Right cardiac atrium (tissue), 5 donors: ENCODE measurements around the gene RAB11FIP4. TPM values are rescaled to one million over a fixed set of nuclear protein-coding genes. Genes with fewer than 3 reads are reported as not detected.

Source experiments
- ATAC-seq, 2 donors: fragments of 200-7000 bp; cut with Tn5 transposase; one replicate each; pipeline versions ENCODE4 v1.8.0 to v1.9.1; 2020; ENCODE audit warnings: moderate library complexity in 2 of 2, mild to moderate bottlenecking in 1 of 2
- DNase-seq, 3 donors: peaks; one replicate each; pipeline ENCODE4 v3.0.0-alpha.2; 2020
- H3K27ac ChIP-seq: one replicate; pipeline ENCODE4 v1.5.1; 2013; ENCODE audit warnings: mild to moderate bottlenecking, low read length, control low read depth, moderate library complexity
- H3K27me3 ChIP-seq: one replicate; pipeline ENCODE4 v1.6.1; 2013; ENCODE audit not compliant: control insufficient read depth, insufficient read depth
- H3K4me1 ChIP-seq: one replicate; pipeline ENCODE4 v1.6.1; 2013; ENCODE audit warnings: low read length; ENCODE audit not compliant: control insufficient read depth, insufficient read depth
- H3K4me3 ChIP-seq: one replicate; pipeline ENCODE4 v1.5.1; 2013; ENCODE audit warnings: low read length, control low read depth
- H3K9me3 ChIP-seq: one replicate; pipeline ENCODE4 v1.6.1; 2013; ENCODE audit warnings: low read length; ENCODE audit not compliant: control insufficient read depth
- WGBS: extraction: QIAGEN DNeasy Blood & Tissue Kit; methylation state at CpG from one replicate; pipeline ENCODE4 v1.1.7; 2013; 5-methylcytosine and 5-hydroxymethylcytosine counted together
- intact Hi-C, 4 donors: fragments of 100-400 bp; cut with DNase I; formaldehyde crosslinking; loops; one replicate each; pipeline versions ENCODE4 v1.11.0 to v1.14.0; 2022 to 2023
- polyA plus RNA-seq: library from polyadenylated mRNA; stranded (reverse); fragments of 200-250 nt; gene quantifications from one replicate; pipeline ENCODE4 v1.2.3, GENCODE V29; 2013
- total RNA-seq, 4 donors: library from RNA; stranded (reverse); fragmentation: NEBNext Ultra II Directional; extraction: Animal tissue kit (Norgen Biotek cat#: 25700); gene quantifications; one replicate each; pipeline ENCODE4 v1.2.1, GENCODE V29; 2021
- donor health status: healthy with polysubstance abuse.
- donor health status: DM: no; HTN: yes; CAD: no.
- donor health status: DM: no; HTN: no; CAD: no.
- donor health status: DM: no; HTN: yes; CAD: no; lungs with severe emphysema.
- donor health status: DM: yes; HTN: yes; CAD: no.

The RAB11FIP4 gene
- total and polyA plus RNA-seq, 5 donors, result 2.8 to 12.3 (median 7.7) TPM

DNA sequence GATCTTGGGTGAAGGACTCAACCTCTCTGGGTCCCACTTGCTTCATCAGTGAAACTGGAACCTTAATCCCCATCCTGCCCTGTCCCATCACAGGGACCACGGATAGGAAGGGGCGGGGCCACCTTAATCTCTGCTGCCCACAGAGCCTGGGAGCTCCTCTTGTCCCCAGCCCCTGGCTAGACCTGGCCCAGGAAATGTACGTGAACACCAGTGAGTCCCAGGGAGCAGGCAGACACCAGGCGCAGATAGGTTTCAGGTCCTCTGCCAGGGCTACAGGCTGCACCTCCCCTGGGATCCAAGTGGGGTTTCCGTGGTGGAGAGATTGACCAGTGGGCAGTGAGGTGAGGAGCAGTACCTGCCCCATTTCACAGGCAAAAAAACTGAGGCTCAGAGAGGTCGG, 21.0 kb downstream of the RAB11FIP4 start:
- DNase-seq (no peak), ATAC-seq (no peak)
- H3K4me1 ChIP-seq, result peaks cover 11% of the 10 kb centered on the region
- intact Hi-C loops, result no loop called here
- WGBS, result 69% methylated on average over 6 of the region's 6 CpGs
- H3K4me3 ChIP-seq, result no peak overlapping the region
- no peaks in the 10 kb centered on the region for H3K27me3 ChIP-seq
- no peak overlapping the region for H3K27ac ChIP-seq
- H3K9me3 ChIP-seq, result no peaks in the 10 kb centered on the region

DNA sequence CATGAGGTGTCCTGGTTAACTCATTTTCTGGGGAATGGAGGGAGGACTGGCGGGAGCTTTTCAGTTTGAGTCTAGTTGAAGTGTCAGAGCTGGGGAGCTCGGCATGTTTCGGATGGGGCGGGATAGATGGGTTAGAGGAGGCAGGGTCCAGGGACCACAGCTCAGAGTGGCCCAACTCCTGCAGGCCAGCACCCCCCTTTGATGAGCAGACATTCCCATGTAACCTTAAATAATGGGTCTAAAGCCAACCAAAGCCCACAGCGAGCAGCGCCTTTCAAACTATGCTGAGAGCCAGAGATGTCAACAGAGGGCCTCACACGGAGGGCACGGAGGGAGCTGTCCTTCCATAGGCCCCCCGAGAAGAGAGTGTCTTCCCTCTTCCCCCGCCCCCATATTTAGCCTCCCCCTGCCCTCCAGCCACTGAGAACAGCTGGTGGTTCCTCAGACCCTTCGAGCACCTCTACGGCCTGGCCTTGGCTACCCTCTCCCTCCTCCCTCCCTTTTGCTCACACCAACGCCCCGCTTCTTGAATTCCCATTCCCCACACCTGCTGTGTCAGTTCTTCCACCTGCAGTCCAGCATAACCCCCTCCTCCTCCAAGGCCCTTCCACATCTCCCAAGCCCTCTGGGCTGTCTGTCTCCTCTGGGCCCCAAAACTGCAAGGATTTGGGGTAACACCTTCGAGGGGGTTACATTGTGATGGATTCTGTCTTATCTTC, 21.8 kb downstream of the RAB11FIP4 start:
- DNase-seq (no peak), ATAC-seq (no peak)
- Histone ChIP-seq H3K27ac (no peak overlapping the region), H3K4me1 (peaks cover 11% of the 10 kb centered on the region), H3K4me3 (no peak overlapping the region), H3K27me3 (no peaks in the 10 kb centered on the region), H3K9me3 (no peaks in the 10 kb centered on the region)
- intact Hi-C loops, result no loop called here
- WGBS, result 77% methylated on average over 15 of the region's 15 CpGs

DNA sequence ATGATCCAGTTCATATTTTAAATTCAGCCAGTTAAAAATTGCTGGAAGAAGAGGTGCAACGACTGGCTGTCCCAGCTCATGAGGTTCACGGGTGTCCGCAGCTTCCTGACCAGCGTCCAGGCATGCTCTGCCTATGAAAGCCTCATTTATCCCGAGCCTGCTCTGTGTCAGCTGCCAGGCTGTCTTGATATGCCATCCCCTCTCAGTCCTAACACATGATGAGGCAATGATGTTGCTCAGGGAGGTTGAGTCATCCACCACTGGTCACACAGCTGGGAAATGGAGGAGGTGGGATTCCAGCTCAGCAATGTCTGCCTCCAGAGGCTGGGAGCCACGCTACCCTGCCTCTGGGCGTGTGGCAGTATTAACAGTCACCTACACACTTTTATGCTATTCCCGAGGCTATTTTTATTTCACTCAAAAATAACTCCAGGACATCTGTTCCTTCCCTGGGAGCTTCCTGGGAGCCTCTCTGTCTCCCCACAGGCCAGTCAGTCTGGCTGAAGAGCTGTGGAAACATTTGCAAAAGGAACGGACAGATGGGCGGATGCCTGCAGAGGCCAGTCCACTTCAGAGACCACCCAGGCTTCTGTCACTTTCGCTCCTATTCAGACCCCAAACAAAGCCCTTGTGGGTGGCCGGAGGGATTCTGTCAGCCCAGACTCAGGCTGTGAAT, 22.5 kb downstream of the RAB11FIP4 start:
- no peaks in the 10 kb centered on the region for H3K27me3 ChIP-seq
- no peak overlapping the region for H3K27ac ChIP-seq
- peaks cover 11% of the 10 kb centered on the region for H3K4me1 ChIP-seq
- H3K9me3 ChIP-seq, result no peaks in the 10 kb centered on the region
- WGBS, result 32% methylated on average over 12 of the region's 12 CpGs
- DNase-seq (peak in 1 of 3 donors; percentile 70), ATAC-seq (peak; percentile 36 to 65)
- intact Hi-C loops, result no loop called here
- H3K4me3 ChIP-seq, result no peak overlapping the region

DNA sequence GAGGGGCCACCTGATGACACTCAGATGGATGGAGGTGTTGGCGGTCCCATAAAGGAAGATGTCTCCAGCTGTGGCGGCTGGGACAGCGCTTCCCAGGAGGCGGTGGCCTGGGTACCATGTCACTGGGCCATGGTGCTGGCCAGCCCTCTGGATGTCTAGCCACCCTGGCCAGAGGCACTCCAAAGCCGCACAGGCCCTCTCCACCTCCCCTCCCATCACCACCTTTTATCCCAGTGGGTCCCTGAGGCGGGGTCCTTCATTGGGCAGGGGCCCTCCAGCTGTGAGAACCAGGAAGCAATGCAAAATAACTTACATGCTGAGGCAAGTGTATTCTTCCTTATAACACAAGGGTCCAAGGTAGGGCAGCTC, 23.1 kb downstream of the RAB11FIP4 start:
- Histone ChIP-seq H3K4me3 (no peak overlapping the region), H3K4me1 (peaks cover 11% of the 10 kb centered on the region), H3K9me3 (no peaks in the 10 kb centered on the region), H3K27ac (no peak overlapping the region), H3K27me3 (no peaks in the 10 kb centered on the region)
- ATAC-seq (no peak), DNase-seq (peak in 1 of 3 donors; percentile 46)
- WGBS, result 87% methylated on average over 6 of the region's 6 CpGs
- intact Hi-C loops, result no loop called here

DNA sequence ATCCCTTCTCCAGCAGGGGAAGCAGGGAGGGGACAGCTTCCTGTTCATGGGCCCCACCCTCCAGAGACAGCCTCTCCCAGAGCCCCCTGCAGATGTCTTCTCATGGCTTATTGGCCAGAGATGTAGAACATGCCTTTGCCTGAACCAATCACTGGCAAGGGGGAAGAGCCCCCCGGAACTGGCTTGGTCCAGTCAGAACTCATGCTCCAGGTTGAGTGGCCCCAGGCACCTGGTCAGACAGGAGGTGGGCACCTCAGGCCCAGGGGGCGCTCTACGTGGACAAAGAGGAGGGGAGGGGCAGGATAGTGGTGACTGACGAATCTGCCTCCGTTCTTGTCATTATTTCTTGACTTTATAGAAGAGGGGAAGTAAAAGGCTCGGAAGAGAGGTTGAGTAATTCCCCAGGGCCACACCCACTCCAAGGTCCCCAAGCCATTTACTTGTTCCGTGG, 23.6 kb downstream of the RAB11FIP4 start:
- H3K27me3 ChIP-seq, result no peaks in the 10 kb centered on the region
- H3K27ac ChIP-seq, result no peak overlapping the region
- ATAC-seq (no peak), DNase-seq (peak in 2 of 3 donors; percentile 21 to 58)
- no peaks in the 10 kb centered on the region for H3K9me3 ChIP-seq
- H3K4me1 ChIP-seq, result peaks cover 11% of the 10 kb centered on the region
- 64% methylated on average over 7 of the region's 7 CpGs for WGBS
- intact Hi-C loops, result no loop called here
- no peak overlapping the region for H3K4me3 ChIP-seq

DNA sequence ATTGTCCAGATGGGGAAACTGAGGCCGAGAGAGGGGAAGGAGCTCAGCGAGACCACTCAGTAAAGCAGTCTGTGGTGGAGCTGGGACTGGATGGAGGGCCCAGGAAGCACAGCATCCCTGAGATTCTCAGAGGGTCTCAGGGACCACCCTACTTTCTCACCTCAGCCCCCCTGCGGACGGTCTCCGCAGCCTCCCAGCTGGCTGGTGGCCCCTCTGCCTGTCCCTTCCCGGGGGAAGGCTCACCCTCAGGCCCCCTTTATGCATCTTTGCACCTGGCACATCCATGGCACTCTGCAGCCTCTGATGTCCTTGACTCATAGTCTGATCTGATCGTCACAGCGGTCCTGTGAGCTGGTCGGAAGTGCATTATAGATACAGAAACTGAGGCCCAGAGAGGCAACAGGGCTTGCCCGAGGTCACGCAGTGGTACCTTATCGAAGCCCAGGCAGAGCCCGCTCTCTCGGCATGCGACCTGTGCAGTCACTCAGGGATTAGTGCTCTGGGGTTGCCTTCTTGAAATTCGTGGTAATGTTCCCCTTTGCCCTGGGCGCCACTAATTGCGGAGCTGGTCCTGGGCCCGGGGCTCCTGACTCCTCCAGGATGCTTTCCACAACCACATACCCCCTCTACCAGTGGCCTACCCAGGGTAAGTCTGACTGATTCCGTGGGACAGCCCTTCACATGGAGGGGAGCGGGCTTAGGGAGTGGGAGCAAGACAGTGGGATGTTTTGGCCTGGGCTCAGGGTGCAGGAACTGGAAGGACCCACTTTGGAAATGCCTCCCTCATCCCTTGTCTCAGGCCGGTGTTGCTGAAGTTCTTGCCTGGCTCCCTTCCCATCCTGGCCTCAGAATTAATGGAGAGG, 24.4 kb downstream of the RAB11FIP4 start:
- Histone ChIP-seq H3K4me3 (no peak overlapping the region), H3K27me3 (no peaks in the 10 kb centered on the region), H3K9me3 (no peaks in the 10 kb centered on the region), H3K27ac (no peak overlapping the region), H3K4me1 (peaks cover 11% of the 10 kb centered on the region)
- DNase-seq, result no peak
- intact Hi-C loops, result no loop called here
- no peak for ATAC-seq
- 82% methylated on average over 22 of the region's 22 CpGs for WGBS

DNA sequence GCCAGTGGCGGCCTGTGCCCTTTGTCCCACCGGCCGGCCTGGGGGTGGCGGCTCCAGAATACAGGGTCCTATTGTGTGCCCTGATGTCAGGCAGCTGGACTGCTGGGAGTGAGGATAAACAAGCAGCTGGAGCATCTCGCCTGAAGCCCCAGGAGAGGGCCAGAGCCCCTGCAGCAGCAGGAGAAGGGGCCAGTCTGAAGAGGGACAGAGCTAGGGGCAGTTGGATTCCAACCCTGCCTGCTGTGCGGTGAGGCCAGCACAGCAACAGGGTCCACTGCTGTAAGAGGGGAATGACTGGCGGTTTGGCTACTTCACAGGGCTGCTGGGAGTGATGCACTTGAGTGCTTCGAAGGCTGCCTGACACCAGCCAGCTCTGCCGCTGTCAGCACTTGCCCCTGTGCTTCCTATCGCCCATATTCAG, 25.0 kb downstream of the RAB11FIP4 start:
- ATAC-seq, result peak; percentile 74 to 83
- no peak overlapping the region for H3K4me3 ChIP-seq
- H3K9me3 ChIP-seq, result no peaks in the 10 kb centered on the region
- WGBS, result 38% methylated on average over 10 of the region's 10 CpGs
- intact Hi-C loops, result no loop called here
- no peak overlapping the region for H3K27ac ChIP-seq
- H3K4me1 ChIP-seq, result peaks cover 11% of the 10 kb centered on the region
- no peaks in the 10 kb centered on the region for H3K27me3 ChIP-seq
- peak; percentile 78 to 86 (median 81) for DNase-seq

DNA sequence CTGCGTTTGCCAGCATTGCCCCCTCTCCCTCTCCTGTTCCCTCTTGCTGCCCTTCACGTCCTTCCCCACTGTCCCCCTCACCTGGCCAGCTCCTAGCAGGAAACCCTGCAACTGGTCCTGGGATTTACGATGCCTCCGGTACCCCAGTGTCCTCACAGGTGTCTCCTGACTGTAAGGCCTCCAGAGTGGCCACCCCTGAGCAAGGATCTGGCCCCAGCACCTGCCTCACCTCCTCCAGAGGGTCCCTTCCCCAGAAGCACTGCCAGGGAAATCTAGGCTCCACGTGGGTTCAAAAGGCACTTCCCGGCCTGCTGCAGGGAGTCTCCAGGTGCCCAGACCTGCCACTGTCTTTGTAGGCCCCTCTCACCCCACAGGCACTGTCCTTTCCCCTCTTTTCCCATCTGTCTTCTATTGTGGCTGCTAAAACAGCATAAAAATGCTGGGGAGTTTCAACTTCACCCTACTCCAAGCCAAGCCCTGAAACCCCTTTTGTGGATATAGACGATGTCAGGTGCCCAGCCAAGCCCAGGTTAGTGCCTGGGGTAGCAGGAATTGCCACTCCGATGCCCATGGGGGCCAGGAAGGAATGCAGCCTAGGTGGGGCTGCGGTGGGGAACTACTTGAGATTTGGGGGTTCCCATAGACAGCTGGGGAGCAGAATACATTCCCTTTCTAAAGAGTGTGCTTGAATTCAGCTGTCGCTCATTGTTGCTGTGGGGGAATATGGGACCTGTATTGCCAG, 25.7 kb downstream of the RAB11FIP4 start:
- H3K27ac ChIP-seq, result no peak overlapping the region

DNA sequence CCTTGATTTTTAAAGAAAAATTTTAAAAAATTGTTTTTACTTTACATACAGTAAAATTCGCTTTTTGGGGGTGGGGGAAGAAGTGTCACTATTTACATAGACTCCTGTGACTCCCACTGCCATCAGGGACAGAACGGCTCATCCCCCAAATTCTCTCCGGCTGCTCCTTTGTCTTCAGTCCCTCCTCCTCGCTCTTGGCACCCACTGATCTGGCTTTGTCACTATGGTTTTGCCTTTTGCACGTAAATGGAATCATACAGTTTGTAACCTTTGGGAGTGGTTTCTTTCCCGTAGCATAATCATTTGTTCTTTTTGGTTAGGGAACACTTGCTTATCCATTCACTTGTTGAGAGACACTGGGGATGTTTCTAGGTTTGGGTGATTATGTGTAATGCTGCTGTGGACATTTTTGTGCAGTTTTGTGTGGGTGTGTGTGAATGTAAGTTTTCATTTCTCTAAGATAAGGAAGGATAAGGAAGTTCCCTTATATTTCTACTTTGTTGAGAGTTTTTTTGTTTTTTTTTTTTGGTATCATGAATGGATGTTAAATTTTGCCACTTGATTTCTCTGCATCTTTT, 27.4 kb downstream of the RAB11FIP4 start:
- Histone ChIP-seq H3K9me3 (no peaks in the 10 kb centered on the region), H3K27me3 (no peaks in the 10 kb centered on the region), H3K27ac (no peak overlapping the region), H3K4me3 (no peak overlapping the region), H3K4me1 (peaks cover 10% of the 10 kb centered on the region)
- WGBS, result 36% methylated on average over 6 of the region's 6 CpGs
- intact Hi-C loops, result no loop called here
- ATAC-seq, result no peak
- DNase-seq, result no peak

More for the DNA sequence above, 25.7 kb downstream of the RAB11FIP4 start:
- DNase-seq, result no peak
- H3K4me1 ChIP-seq, result peaks cover 11% of the 10 kb centered on the region
- no peaks in the 10 kb centered on the region for H3K27me3 ChIP-seq
- 79% methylated on average over 10 of the region's 10 CpGs for WGBS
- no peaks in the 10 kb centered on the region for H3K9me3 ChIP-seq
- no peak for ATAC-seq
- H3K4me3 ChIP-seq, result no peak overlapping the region
- intact Hi-C loops, result no loop called here

DNA sequence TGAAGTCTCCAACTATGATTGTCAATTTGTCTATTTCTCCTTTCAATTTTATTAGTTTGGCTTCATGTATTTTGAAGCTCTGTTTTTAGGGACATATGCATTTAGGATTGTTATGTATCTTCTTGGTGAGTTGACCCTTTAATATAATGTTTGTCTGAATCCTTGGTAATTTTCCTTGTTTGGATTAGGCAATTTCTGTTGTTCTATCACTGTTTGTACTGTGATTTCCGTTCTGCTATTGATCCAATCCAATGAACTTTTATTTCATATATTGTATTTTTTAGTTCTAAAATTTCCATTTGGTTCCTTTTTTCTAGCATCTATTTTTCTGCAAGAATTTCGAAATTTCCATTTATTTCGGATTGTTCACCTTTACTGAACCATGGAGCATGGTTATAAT, 31.0 kb downstream of the RAB11FIP4 start:
- Histone ChIP-seq H3K4me1 (peaks cover 2% of the 10 kb centered on the region), H3K27ac (no peak overlapping the region), H3K27me3 (no peaks in the 10 kb centered on the region), H3K9me3 (no peaks in the 10 kb centered on the region), H3K4me3 (no peak overlapping the region)
- ATAC-seq, result no peak
- DNase-seq, result no peak
- intact Hi-C loops, result no loop called here
- WGBS, result 83% methylated on average over 3 of the region's 3 CpGs
